Endometrium (tissue), 2 donors: ENCODE results near the gene ADD1.

Experiments used
- FAIRE-seq: peaks from 2 replicates; lab custom pipeline; 2012; peaks lifted over from hg19 to GRCh38; lab: Jason Lieb, UNC
- donor health status: control.
- donor health status: control.

Gene ADD1

DNA sequence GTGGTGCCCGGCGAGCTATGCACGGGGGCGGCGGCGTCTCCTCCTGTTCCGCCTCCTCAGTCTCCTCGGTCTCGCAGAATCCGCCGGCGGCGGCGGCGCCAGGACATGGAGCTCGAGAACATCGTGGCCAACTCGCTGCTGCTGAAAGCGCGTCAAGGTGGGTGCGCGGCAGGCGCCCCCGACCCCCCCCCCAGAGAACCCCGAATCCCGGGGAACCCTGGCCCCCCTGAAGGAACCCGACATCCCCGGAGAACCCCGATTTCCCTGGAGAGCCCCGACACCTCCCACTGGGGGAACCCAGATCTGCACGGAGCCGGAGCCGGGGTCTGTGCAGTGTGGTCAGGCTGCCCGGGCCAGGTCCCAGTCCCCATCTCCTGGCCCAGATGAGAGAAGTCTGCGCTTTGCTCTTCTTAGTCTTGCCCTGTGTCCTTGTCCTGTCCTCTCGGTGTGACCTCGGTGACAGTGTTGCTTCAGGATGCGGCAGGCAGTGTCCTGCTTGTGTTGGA is 120.4 kb downstream of the ADD1 start:
- no peak for FAIRE-seq

DNA sequence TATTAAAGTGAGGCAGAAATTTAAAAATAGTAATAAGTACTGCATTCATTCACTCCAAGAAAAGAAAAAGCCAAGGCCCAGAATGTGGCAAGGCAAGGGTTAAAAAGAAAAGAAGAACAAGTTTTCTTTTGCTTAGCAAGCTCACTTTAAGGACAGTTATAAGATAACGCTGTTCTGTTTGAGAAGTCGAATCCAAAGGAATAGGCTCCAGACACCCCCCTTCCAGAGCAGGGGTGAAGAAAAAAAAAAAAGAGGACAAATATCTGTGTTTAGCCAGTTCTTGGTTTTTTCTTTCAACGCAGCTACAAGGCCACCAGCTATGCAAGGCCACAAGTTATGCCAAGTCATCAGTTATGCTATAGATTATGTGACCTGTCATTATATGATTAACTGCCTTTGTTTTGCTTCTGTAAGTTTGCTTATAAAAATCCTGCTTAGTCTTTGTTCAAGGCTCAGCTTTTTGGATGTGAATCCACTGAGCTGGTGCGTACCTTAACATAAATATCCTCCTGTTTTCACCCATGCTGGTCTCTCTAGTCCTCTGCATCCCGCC is 121.1 kb downstream of the ADD1 start:
- FAIRE-seq, result no peak

DNA sequence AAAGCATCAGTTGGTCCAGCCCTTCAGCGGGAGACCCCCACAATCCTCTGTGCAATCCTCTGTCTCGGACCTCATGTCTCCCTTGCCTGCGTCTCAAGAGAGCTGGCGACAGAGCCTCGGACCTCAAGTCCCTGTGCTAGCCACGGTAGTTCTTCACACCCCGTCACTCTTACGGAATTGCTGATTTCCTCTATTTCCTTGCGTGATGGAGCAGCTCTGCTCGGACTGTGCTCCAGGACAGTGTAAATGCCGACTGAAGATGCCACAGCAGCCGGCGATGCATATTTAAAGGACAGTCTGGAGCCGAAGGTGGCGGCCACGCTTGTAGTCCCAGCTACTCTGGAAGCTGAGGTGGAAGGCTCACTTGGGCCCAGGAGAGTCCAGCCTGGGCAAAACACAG is 121.6 kb downstream of the ADD1 start:
- no peak for FAIRE-seq

DNA sequence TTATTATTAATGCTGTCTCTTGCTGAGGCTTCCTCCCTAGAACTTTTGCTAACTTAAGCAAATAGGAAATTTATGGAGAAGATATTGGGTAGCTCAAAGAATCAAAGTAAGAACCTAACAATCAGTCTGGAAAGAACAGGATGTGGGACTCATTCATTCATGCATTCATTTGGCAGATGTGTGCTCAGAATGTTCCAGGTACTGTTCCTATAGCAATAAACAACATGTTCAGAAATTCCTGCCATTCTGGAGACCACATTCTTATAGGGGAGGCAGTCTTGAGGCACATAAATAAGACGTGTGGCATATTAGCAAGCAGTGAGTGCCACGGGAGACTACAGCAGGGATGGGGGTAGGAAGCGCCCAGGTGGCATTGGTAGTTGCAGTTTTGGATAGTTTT is 124.7 kb downstream of the ADD1 start:
- FAIRE-seq, result no peak

DNA sequence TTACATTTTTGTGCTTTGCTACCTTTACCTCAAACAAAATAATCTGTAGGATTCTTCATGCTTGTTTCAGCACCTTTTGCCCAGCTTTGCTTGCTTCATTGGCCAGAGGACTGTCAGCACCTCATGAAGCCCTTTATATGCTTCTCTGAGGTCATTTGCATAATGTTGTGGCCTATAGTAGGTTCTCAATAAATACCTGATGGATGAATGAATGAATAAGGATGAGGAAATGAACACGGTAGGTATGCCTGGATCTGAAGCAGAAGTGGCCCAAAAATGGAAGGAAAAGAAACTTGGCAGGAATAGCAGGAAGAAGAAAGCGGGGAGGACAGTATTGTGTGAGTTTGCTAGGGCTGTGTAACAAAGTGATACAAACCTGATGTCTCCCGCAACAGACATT is 127.6 kb downstream of the ADD1 start:
- no peak for FAIRE-seq

DNA sequence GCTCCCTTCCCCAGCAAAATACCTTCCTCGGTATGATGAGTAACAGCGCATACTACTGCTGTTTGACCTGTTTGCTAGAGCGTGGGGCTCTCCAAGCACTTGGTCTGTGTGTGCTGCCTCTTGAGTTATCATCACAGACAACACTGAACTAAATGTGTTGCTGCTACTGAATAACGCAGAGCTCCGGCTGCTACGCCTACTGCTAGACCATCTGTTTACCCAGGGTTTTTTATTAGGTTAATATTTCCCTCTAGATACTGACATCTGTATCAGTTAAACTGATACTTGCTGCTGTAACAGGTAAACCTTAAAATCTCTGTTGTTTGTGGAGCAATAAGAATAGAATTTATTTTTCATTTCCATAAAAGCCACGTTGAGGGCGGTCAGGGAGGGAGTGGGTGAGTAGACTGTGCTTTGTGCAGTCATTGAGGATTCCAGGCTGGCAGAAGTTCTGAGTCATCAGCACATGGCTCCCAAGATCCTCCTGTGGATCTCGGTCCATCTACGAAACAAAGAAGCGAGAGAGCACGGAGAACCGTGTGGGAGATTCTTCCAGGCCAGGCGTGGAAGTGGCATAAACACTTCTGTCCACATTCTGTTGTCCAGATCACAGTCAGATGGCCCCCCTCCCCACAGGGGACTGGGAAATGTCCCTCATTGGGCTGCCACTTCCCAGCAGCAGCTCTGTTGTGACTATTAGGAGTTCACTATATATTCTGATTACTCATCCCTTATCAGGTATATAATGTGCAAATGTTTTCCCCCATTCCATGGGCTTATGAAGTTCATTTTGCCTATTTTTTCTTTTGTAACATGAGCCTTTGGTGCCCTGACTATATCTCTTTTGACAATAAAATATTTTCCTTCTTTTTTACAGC is 133.8 kb downstream of the ADD1 start:
- no peak for FAIRE-seq
